ENCODE results near the gene TGM5. TPM values are rescaled to one million over a fixed set of nuclear protein-coding genes. Genes with fewer than 3 reads are reported as not detected.

The TGM5 gene
- total and polyA plus RNA-seq, 8 donors = not detected

DNA sequence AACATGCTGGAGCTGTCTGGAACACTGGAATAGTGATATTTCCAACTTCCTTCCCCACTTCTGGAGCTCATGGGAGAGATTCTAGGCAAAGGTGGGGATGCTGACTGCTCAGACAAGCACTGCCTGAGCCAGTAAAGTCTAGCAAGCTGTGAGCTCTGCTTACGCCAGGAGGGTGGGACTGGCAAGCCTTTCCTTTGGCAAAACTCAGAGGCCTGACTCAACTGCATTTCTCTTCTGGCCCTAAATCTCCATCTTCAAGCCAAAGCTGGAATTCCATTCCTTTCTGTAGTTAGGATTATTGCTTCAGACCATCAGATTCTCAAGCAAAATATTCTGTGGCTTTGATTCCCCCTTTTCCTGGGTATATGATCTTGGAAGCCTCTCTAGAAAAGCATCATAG is 25.6 kb downstream of the TGM5 start:
- Histone ChIP-seq H3K36me3 (no peaks in the 10 kb centered on the region), H3K4me1 (no peaks in the 10 kb centered on the region), H3K27ac (no peak overlapping the region), H3K9me3 (no peaks in the 10 kb centered on the region), H3K4me3 (no peak overlapping the region), H3K27me3 (peaks cover 0 to 16% of the 10 kb centered on the region in 2 donors)
- DNase-seq = peak in 1 of 4 donors; percentile 7
- intact Hi-C loops (cut with DNase I) = no loop called here
- TF ChIP-seq, protein P1, sequence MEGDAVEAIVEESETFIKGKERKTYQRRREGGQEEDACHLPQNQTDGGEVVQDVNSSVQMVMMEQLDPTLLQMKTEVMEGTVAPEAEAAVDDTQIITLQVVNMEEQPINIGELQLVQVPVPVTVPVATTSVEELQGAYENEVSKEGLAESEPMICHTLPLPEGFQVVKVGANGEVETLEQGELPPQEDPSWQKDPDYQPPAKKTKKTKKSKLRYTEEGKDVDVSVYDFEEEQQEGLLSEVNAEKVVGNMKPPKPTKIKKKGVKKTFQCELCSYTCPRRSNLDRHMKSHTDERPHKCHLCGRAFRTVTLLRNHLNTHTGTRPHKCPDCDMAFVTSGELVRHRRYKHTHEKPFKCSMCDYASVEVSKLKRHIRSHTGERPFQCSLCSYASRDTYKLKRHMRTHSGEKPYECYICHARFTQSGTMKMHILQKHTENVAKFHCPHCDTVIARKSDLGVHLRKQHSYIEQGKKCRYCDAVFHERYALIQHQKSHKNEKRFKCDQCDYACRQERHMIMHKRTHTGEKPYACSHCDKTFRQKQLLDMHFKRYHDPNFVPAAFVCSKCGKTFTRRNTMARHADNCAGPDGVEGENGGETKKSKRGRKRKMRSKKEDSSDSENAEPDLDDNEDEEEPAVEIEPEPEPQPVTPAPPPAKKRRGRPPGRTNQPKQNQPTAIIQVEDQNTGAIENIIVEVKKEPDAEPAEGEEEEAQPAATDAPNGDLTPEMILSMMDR (IDR thresholded peaks at IDR 0.05) = no peak
- peak; percentile 79 for ATAC-seq

DNA sequence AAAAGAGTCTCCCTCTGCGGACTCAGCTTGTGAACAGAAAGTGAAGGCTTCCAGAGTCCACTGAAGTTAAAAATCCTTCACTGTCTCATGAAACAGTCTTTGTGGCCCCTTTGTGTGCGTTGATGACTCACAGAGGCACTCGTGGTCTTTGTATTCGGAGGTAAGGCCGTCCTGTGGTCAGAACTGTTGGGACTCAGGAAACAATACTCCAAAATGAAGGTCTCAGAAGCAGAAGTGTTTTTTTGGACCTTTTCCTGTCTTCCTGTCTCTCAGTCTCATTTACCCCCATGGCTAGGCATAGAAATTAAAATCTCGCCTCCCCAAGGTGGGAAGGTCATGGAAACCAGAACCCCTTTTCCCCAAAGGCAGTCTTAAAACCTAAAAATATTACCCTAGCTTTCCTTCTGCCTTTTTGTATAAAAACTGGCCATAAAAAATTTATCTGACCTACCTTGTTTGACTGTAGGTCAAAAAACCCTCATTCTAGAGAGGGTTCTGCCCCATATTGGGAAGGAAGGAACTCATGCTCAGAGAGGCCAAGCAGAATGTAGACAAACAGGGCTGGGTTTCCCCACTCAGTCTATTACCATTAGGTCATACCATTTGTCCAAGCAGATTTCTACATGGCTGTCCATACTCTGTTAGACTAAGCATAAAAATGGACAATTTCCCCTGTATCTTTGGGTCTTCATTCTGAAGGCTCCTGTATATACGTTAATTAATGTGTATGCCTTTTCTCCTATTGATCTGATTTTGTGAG is 26.8 kb downstream of the TGM5 start:
- Histone ChIP-seq H3K4me3 (no peak overlapping the region), H3K36me3 (no peaks in the 10 kb centered on the region), H3K4me1 (no peaks in the 10 kb centered on the region), H3K27ac (no peak overlapping the region), H3K27me3 (peaks cover 0 to 16% of the 10 kb centered on the region in 2 donors), H3K9me3 (no peaks in the 10 kb centered on the region)
- TF ChIP-seq, protein P1 (IDR thresholded peaks at IDR 0.05) = no peak
- DNase-seq (no peak), ATAC-seq (no peak)
- intact Hi-C loops (cut with DNase I) = no loop called here

DNA sequence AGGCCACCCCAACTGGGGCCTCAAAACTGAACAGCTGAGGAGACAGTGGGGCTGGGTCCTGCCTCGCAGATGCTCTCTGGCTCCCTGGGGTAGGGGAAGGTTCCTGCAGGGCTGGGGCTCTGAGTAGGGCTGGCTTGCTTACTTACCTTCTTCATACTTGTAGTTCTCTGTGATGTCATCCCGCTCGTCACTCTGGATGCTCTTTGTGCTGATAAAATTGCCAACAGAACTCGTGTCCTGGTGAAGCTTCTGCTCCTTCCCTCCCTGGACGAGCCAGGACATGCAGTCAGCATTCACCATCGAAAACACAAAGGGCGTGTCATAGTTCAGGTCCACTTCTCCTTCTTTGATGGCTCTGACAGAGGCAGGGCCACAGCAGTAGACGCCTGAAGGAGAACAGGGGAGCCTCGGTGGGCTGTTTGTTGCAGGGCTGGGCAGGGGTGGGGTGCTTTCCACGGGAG is 28.0 kb downstream of the TGM5 start:
- ATAC-seq (no peak), DNase-seq (no peak)
- Histone ChIP-seq H3K36me3 (no peaks in the 10 kb centered on the region), H3K9me3 (no peaks in the 10 kb centered on the region), H3K27ac (no peak overlapping the region), H3K4me3 (no peak overlapping the region), H3K4me1 (no peaks in the 10 kb centered on the region), H3K27me3 (peaks cover 0 to 16% of the 10 kb centered on the region in 2 donors)
- intact Hi-C loops (cut with DNase I) = no loop called here
- TF ChIP-seq, protein P1 (IDR thresholded peaks at IDR 0.05) = no peak

DNA sequence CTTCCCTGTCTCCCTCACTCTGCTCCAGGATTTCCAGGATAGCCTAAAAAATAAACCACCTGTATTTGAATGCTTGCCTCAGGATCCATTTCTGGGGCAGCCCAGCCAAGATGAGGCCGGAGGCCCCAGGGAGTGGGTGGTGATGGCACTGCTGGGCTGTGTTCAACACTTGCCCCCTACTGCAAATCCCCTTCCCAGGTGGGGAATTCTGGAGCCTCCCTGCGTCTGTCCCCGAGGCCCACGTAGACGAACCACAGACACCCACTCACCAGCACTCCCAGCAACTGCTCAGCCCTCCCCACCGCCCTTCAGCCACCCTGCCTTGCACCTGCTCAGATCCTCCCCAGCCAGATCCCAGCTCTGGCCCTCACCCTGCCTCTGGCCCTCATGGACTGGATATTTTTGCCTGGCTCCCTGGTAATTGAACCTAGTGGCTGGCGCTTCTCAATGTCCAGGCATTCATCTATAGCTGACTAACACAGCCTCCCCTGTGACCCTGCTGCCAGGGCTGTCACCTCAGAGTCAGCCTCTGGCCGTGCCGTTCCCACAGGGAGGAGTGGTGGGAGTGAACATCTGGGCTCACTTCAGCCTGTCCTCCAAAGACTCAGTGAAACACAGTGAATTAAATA is 28.8 kb downstream of the TGM5 start:
- ATAC-seq = no peak
- TF ChIP-seq, protein P1 (IDR thresholded peaks at IDR 0.05) = no peak
- no peaks in the 10 kb centered on the region for H3K4me1 ChIP-seq
- H3K4me3 ChIP-seq = no peak overlapping the region
- peaks cover 0 to 14% of the 10 kb centered on the region in 2 donors for H3K27me3 ChIP-seq
- H3K27ac ChIP-seq = no peak overlapping the region
- no peak for DNase-seq
- H3K9me3 ChIP-seq = no peaks in the 10 kb centered on the region
- no peaks in the 10 kb centered on the region for H3K36me3 ChIP-seq
- intact Hi-C loops (cut with DNase I) = no loop called here

DNA sequence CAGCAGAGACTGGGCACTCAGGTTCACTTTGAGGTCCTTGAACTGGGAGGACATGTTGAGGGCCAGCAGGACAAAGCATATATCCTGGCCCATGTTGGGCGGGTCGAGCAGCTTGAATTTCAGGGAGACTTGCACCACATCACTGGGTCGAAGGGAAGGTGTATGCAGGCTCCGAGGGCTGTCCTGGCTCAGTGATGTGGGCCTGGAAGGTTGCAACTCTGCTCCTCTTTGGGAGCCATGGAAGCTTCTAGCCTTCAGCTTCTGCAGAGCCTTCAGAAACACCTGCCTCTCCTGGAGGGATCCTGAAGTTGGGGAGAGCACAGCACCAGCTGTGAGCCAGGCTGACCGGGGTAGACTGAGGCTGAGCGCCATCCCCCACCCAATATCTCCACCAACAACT is 31.2 kb downstream of the TGM5 start:
- ATAC-seq (no peak), DNase-seq (no peak)
- H3K4me3 ChIP-seq = no peak overlapping the region
- H3K27ac ChIP-seq = no peak overlapping the region
- H3K9me3 ChIP-seq = no peaks in the 10 kb centered on the region
- TF ChIP-seq, protein P1 (IDR thresholded peaks at IDR 0.05) = no peak
- H3K36me3 ChIP-seq = no peaks in the 10 kb centered on the region
- H3K27me3 ChIP-seq = peaks cover 0 to 12% of the 10 kb centered on the region in 2 donors
- H3K4me1 ChIP-seq = no peaks in the 10 kb centered on the region
- intact Hi-C loops (cut with DNase I) = no loop called here
